ENCODE data around the gene PLXNA4. TPM values are rescaled to one million over a fixed set of nuclear protein-coding genes. Genes with fewer than 3 reads are reported as not detected.

Gene PLXNA4
- polyA plus RNA-seq, 1 donor (not counting 4 experiments of a cell fraction or from before 2014, with no cell fraction given): 0.01 TPM

GRCh38 chr7:132121987-132122386, 454.3 kb downstream of the PLXNA4 start:
- H2AFZ ChIP-seq (ENCODE audit: control insufficient read depth, low read length): no peak overlapping the region
- H3K27ac ChIP-seq (ENCODE audit: control insufficient read depth, insufficient read depth, low read length): no peak overlapping the region
- peaks cover 10% of the 10 kb centered on the region for H3K4me1 ChIP-seq (ENCODE audit: control insufficient read depth, extremely low read depth, insufficient read depth, low read length)
- no peaks in the 10 kb centered on the region for H4K20me1 ChIP-seq (ENCODE audit: control insufficient read depth, extremely low read depth, insufficient read depth, low read length)
- dilution Hi-C loops (cut with MboI; ENCODE audit: extremely low pct_ligation_motif_present, low sequenced_read_pairs): no loop called here
- no peak for FAIRE-seq
- no peak overlapping the region for H3K9ac ChIP-seq (ENCODE audit: control insufficient read depth, extremely low read depth, insufficient read depth, low read length)
- H3K79me2 ChIP-seq (ENCODE audit: control insufficient read depth, insufficient read depth, low read length): no peaks in the 10 kb centered on the region
- no peak for DNase-seq (ENCODE audit: low read depth, low spot score)
- TF ChIP-seq CTCF (optimal IDR thresholded peaks at IDR 0.05 in 1 of 3, IDR thresholded peaks at IDR 0.05 in 1 of 3, conservative IDR thresholded peaks at IDR 0.05 in 1 of 3; ENCODE audit: extremely low read depth in 1 of 3, insufficient read depth in 2 of 3, low read length in 3 of 3) (no peak), EZH2 (IDR thresholded peaks at IDR 0.05; ENCODE audit: low read length) (no peak)
- no peaks in the 10 kb centered on the region for H3K36me3 ChIP-seq (ENCODE audit: control insufficient read depth in 2 of 2, extremely low read depth in 1 of 2, insufficient read depth in 2 of 2, low read length in 2 of 2)
- H3K9me1 ChIP-seq (ENCODE audit: control insufficient read depth, extremely low read depth, insufficient read depth, low read length): no peaks in the 10 kb centered on the region
- H3K9me3 ChIP-seq (ENCODE audit: control insufficient read depth, low read depth, low read length): no peaks in the 10 kb centered on the region
- H3K4me2 ChIP-seq (ENCODE audit: control insufficient read depth, extremely low read depth, insufficient read depth, low read depth, low read length): no peak overlapping the region
- peaks cover 3% of the 10 kb centered on the region for H3K27me3 ChIP-seq (ENCODE audit: control insufficient read depth, extremely low read depth, insufficient read depth, low read length)
- H3K4me3 ChIP-seq (ENCODE audit: control insufficient read depth in 2 of 3, extremely low read depth in 1 of 3, insufficient read depth in 2 of 3, low read depth in 1 of 3, low read length in 3 of 3): no peak overlapping the region

- no peak for TF ChIP-seq EZH2 (IDR thresholded peaks at IDR 0.05; ENCODE audit: low read length)
- Histone ChIP-seq H3K36me3 (ENCODE audit: control insufficient read depth in 2 of 2, extremely low read depth in 1 of 2, insufficient read depth in 2 of 2, low read length in 2 of 2) (no peaks in the 10 kb centered on the region), H3K4me3 (ENCODE audit: control insufficient read depth in 2 of 3, extremely low read depth in 1 of 3, insufficient read depth in 2 of 3, low read depth in 1 of 3, low read length in 3 of 3) (no peak overlapping the region), H3K9me3 (ENCODE audit: control insufficient read depth, low read depth, low read length) (no peaks in the 10 kb centered on the region), H3K9me1 (ENCODE audit: control insufficient read depth, extremely low read depth, insufficient read depth, low read length) (no peaks in the 10 kb centered on the region), H2AFZ (ENCODE audit: control insufficient read depth, low read length) (no peak overlapping the region), H3K79me2 (ENCODE audit: control insufficient read depth, insufficient read depth, low read length) (no peaks in the 10 kb centered on the region), H3K27me3 (ENCODE audit: control insufficient read depth, extremely low read depth, insufficient read depth, low read length) (no peaks in the 10 kb centered on the region), H3K4me1 (ENCODE audit: control insufficient read depth, extremely low read depth, insufficient read depth, low read length) (peaks cover 22% of the 10 kb centered on the region), H3K9ac (ENCODE audit: control insufficient read depth, extremely low read depth, insufficient read depth, low read length) (no peak overlapping the region), H4K20me1 (ENCODE audit: control insufficient read depth, extremely low read depth, insufficient read depth, low read length) (no peaks in the 10 kb centered on the region), H3K4me2 (ENCODE audit: control insufficient read depth, extremely low read depth, insufficient read depth, low read depth, low read length) (no peak overlapping the region), H3K27ac (ENCODE audit: control insufficient read depth, insufficient read depth, low read length) (no peak overlapping the region)
- FAIRE-seq: peak; percentile 34
- no peak for DNase-seq (ENCODE audit: low read depth, low spot score)
- dilution Hi-C loops (cut with MboI; ENCODE audit: extremely low pct_ligation_motif_present, low sequenced_read_pairs): no loop called here
Measured at GRCh38 chr7:132118641-132119040, 457.6 kb downstream of the PLXNA4 start.

GRCh38 chr7:132117636-132118035, 458.6 kb downstream of the PLXNA4 start:
- Histone ChIP-seq H3K4me3 (ENCODE audit: control insufficient read depth in 2 of 3, extremely low read depth in 1 of 3, insufficient read depth in 2 of 3, low read depth in 1 of 3, low read length in 3 of 3) (no peak overlapping the region), H3K9me1 (ENCODE audit: control insufficient read depth, extremely low read depth, insufficient read depth, low read length) (no peaks in the 10 kb centered on the region), H3K36me3 (ENCODE audit: control insufficient read depth in 2 of 2, extremely low read depth in 1 of 2, insufficient read depth in 2 of 2, low read length in 2 of 2) (no peaks in the 10 kb centered on the region), H4K20me1 (ENCODE audit: control insufficient read depth, extremely low read depth, insufficient read depth, low read length) (no peaks in the 10 kb centered on the region), H3K9ac (ENCODE audit: control insufficient read depth, extremely low read depth, insufficient read depth, low read length) (no peak overlapping the region), H3K4me1 (ENCODE audit: control insufficient read depth, extremely low read depth, insufficient read depth, low read length) (peaks cover 22% of the 10 kb centered on the region), H3K27me3 (ENCODE audit: control insufficient read depth, extremely low read depth, insufficient read depth, low read length) (no peaks in the 10 kb centered on the region), H3K4me2 (ENCODE audit: control insufficient read depth, extremely low read depth, insufficient read depth, low read depth, low read length) (no peak overlapping the region), H3K27ac (ENCODE audit: control insufficient read depth, insufficient read depth, low read length) (no peak overlapping the region), H2AFZ (ENCODE audit: control insufficient read depth, low read length) (no peak overlapping the region), H3K79me2 (ENCODE audit: control insufficient read depth, insufficient read depth, low read length) (no peaks in the 10 kb centered on the region), H3K9me3 (ENCODE audit: control insufficient read depth, low read depth, low read length) (no peaks in the 10 kb centered on the region)
- DNase-seq (ENCODE audit: low read depth, low spot score): no peak
- no peak for FAIRE-seq
- dilution Hi-C loops (cut with MboI; ENCODE audit: extremely low pct_ligation_motif_present, low sequenced_read_pairs): no loop called here
- TF ChIP-seq EZH2 (IDR thresholded peaks at IDR 0.05; ENCODE audit: low read length) (no peak), CTCF (optimal IDR thresholded peaks at IDR 0.05 in 1 of 3, IDR thresholded peaks at IDR 0.05 in 1 of 3, conservative IDR thresholded peaks at IDR 0.05 in 1 of 3; ENCODE audit: extremely low read depth in 1 of 3, insufficient read depth in 2 of 3, low read length in 3 of 3) (no peak)

Measured in keratinocyte (primary cell).